Ectodermal cell (in vitro differentiated cells): ENCODE data around the gene RANBP1. TPM values are rescaled to one million over a fixed set of nuclear protein-coding genes. Genes with fewer than 3 reads are reported as not detected.
A peak's percentile ranks its signal among the peaks of the same experiment; 100 is the strongest.
"Not testable (repeated sequence)": the region's sequence is repeated elsewhere in the genome, so short reads cannot be mapped to it uniquely, and the experiment has no call there.

Experiments
- H3K27ac ChIP-seq: 2 replicates; pipeline ENCODE4 v1.7.0; 2013; ENCODE audit warnings: mild to moderate bottlenecking, low read depth, low read length; ENCODE audit not compliant: insufficient read depth, poor library complexity, severe bottlenecking
- H3K27me3 ChIP-seq: 2 replicates; pipeline ENCODE4 v1.7.0; 2013; ENCODE audit warnings: mild to moderate bottlenecking, low read length; ENCODE audit not compliant: insufficient read depth, control insufficient read depth, poor library complexity, severe bottlenecking
- H3K36me3 ChIP-seq: one replicate; pipeline ENCODE4 v1.7.0; 2013; ENCODE audit warnings: low read length; ENCODE audit not compliant: control insufficient read depth, insufficient read depth
- H3K4me1 ChIP-seq: one replicate; pipeline ENCODE4 v1.7.0; 2013; ENCODE audit warnings: low read length; ENCODE audit not compliant: control insufficient read depth, insufficient read depth
- H3K4me3 ChIP-seq: 2 replicates; pipeline ENCODE4 v1.7.0; 2013; ENCODE audit warnings: low read depth, low read length, control low read depth; ENCODE audit not compliant: insufficient read depth
- H3K9me3 ChIP-seq: 2 replicates; pipeline ENCODE4 v1.7.0; 2013; ENCODE audit warnings: mild to moderate bottlenecking, low read length, moderate library complexity; ENCODE audit not compliant: control insufficient read depth
- WGBS, 2 experiments: methylation state at CpG; one replicate each; pipeline ENCODE4 v1.1.7; 2013; ENCODE audit warnings: missing lambda C conversion rate in 2 of 2; 5-methylcytosine and 5-hydroxymethylcytosine counted together
- polyA plus RNA-seq, 4 experiments: library from polyadenylated mRNA; stranded (reverse); fragments of 50-300 nt; gene quantifications; one replicate each; pipeline ENCODE4 v1.2.3, GENCODE V29; 2013

Gene RANBP1
- 522 TPM for polyA plus RNA-seq (2013, experiment 1 of 4)
- 457 TPM for polyA plus RNA-seq (2013, experiment 2 of 4)
- 538 TPM for polyA plus RNA-seq (2013, experiment 3 of 4)
- 496 TPM for polyA plus RNA-seq (2013, experiment 4 of 4)

DNA sequence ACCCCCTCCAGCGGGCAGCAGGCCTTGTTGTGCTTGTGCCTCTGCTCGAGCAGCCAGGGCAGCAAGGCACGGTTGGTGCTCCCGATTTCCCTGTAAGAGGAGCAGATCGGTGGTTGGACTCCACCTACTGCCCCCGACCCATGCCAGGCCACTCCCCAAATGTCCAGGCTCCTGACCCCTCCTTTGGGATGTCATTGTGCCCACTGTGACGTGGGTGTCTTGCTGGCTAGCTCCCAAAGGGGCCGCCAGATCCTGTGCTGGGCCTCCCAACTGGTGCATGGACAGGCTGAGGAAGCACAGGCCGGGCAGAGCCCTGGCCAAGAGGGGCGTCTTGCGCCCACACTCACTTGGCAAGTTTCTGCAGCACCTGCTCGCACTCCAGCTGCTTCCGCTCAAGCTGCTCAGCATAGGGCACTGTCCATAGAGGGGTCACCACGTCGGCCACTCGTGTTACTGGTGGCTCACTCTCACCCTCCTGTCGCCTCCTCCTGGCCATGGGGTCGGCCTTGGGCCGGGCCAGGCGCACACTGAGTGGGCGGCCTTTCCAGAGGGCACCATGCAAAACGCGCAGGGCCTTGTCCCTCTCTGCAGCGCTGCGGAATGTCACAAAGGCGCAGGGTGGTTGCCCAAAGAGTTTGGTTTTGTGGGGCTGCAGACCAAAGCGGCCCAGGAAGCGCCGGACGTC lies at the start of gene RANBP1:
Gene RANBP1, plus strand, starts transcription at position 414 of the 685 bp plus-strand sequence. Its CDS starts 81 bp downstream, at position 495.
- peak within 1 kb of the TSS; percentile 82 for H3K27ac ChIP-seq
- H3K4me1 ChIP-seq = peaks cover 20% of the 10 kb centered on the region
- H3K36me3 ChIP-seq = peaks cover 23% of the 10 kb centered on the region
- WGBS, 2 experiments = 89% methylated on average over 30 of the region's 30 CpGs
- no peaks in the 10 kb centered on the region for H3K9me3 ChIP-seq
- H3K4me3 ChIP-seq = peak within 1 kb of the TSS; percentile 98
- H3K27me3 ChIP-seq = no peaks in the 10 kb centered on the region

GRCh38 chr22:20066617-20067383 lies 49.1 kb upstream of the RANBP1 start:
- H3K9me3 ChIP-seq = no peaks in the 10 kb centered on the region
- no peak overlapping the region for H3K27ac ChIP-seq
- no peaks in the 10 kb centered on the region for H3K4me1 ChIP-seq
- no peak overlapping the region for H3K4me3 ChIP-seq
- no peaks in the 10 kb centered on the region for H3K36me3 ChIP-seq
- 90 to 93% methylated on average over 11 of the region's 11 CpGs for WGBS, 2 experiments
- H3K27me3 ChIP-seq = no peaks in the 10 kb centered on the region

GRCh38 chr22:20067384-20067682 lies 48.6 kb upstream of the RANBP1 start:
- H3K27me3 ChIP-seq, H3K9me3 ChIP-seq, H3K27ac ChIP-seq, H3K4me1 ChIP-seq, H3K4me3 ChIP-seq, H3K36me3 ChIP-seq: not testable (repeated sequence)
- WGBS, 2 experiments = 93 to 96% methylated on average over 3 of the region's 3 CpGs

DNA sequence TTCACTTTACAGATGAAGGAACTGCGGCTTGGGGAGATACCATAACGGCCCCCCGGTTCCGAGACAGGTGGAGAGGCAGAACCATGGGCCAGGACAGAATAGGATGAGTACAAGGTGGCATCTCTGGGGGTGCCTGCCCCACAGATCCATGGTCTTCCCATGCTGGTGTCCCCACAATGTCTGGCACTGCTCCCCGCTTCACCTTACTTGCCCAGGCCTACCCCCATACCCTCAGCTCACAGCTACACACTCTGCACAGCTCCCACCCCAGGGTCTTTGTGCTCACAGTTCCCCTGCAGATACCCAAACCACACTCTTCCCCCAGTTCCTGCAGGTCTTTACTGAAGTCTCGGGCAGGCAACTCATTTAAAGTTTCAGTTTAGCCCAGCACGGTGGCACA lies 47.3 kb upstream of the RANBP1 start:
- H3K36me3 ChIP-seq = no peaks in the 10 kb centered on the region
- no peak overlapping the region for H3K4me3 ChIP-seq
- H3K4me1 ChIP-seq = no peaks in the 10 kb centered on the region
- no peaks in the 10 kb centered on the region for H3K9me3 ChIP-seq
- H3K27me3 ChIP-seq = no peaks in the 10 kb centered on the region
- no peak overlapping the region for H3K27ac ChIP-seq
- WGBS, 2 experiments = 92 to 93% methylated on average over 7 of the region's 7 CpGs

DNA sequence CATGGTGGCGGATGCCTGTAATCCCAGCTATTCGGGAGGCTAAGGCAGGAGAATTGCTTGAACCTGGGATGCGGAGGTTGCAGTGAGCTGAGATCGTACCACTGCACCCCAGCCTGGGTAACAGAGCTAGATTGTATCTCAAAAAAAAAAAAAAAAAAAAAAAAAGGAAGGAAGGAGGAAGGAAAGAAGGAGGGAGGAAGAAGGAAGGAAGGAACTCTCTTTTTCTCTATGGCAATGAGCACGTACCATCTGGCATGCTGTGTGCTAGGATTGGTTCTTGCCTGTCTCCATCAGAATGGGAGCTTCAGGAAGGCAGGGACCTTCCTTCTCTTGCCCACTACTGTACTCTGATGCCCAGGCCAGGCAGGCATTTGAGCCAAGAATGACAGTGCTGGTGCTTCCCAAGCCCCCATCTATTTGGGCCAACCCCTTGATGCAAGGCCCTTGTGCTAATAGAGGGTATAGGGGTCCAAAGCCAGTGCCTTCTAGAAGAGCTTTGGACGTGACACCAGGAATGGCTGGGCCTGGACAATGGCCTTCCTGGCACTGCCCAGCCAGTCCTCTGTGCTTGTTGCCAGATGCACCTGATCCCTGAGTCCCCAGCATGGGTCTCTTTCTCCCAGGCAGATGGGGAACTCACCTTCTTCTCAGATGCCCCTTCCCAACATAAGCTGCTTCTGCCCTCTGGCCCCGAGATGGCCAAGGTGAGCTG lies 46.4 kb upstream of the RANBP1 start:
- no peaks in the 10 kb centered on the region for H3K27me3 ChIP-seq
- 92% methylated on average over 7 of the region's 7 CpGs for WGBS, 2 experiments

GRCh38 chr22:20071524-20071972 lies 44.4 kb upstream of the RANBP1 start:
- no peaks in the 10 kb centered on the region for H3K36me3 ChIP-seq

More for the DNA sequence above, 46.4 kb upstream of the RANBP1 start:
- Histone ChIP-seq H3K4me3 (no peak overlapping the region), H3K9me3 (no peaks in the 10 kb centered on the region), H3K27ac (no peak overlapping the region), H3K36me3 (no peaks in the 10 kb centered on the region), H3K4me1 (no peaks in the 10 kb centered on the region)

GRCh38 chr22:20076627-20077172 lies 39.2 kb upstream of the RANBP1 start:
- Histone ChIP-seq H3K27ac (no peak overlapping the region), H3K27me3 (no peaks in the 10 kb centered on the region), H3K9me3 (no peaks in the 10 kb centered on the region), H3K4me3 (no peak overlapping the region), H3K4me1 (no peaks in the 10 kb centered on the region), H3K36me3 (no peaks in the 10 kb centered on the region)
- WGBS, 2 experiments = 83 to 90% methylated on average over 5 to 6 of the region's 6 CpGs

More at GRCh38 chr22:20071524-20071972, 44.4 kb upstream of the RANBP1 start:
- Histone ChIP-seq H3K27me3 (no peaks in the 10 kb centered on the region), H3K9me3 (no peaks in the 10 kb centered on the region), H3K4me3 (no peak overlapping the region), H3K27ac (no peak overlapping the region), H3K4me1 (no peaks in the 10 kb centered on the region)
- WGBS, 2 experiments = 93% methylated on average over 8 of the region's 8 CpGs

DNA sequence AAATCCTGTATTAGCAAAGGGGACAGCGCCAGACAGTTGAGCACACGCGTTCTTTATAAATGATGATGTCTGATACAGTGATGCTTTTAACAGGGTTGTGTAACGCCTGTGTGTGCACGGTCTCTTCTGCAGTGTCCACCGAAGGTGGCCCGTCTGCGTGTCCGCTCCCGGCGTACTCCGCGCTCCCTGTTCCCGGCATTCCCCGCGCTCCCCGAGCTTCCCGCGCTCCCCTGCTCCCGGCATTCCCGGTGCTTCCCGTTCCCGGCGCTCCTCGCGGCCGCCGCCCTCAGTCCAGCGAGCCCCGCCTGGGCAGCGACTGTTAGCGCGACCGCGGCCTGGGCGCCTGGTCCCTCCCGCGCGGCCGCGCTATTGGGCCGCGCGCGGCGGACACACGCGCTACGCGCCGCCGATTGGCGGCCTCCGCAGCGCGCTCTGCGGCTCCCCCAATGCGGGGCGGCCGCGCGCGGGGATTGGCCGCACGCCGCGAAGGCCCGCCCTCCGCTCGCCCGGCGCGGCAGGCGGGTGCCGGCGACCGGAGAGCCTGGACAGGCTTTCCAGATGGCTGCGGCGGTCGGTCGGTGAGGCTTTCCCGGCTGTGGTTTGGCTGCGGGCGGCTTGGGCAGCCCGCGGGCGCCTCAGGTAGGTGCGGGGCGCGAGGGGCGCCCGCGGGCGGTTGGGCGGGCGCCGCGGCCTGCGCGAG lies 36.0 kb upstream of the RANBP1 start, which contains the start of gene DGCR8:
Gene DGCR8, plus strand, starts transcription at position 497 of the 700 bp plus-strand sequence. CDS start 5,723 bp downstream, outside the sequence.
- WGBS, 2 experiments = 0% methylated on average over 100 of the region's 100 CpGs
- Histone ChIP-seq H3K4me1 (peaks cover 26% of the 10 kb centered on the region), H3K4me3 (peak within 1 kb of the TSS; percentile 96)

DNA sequence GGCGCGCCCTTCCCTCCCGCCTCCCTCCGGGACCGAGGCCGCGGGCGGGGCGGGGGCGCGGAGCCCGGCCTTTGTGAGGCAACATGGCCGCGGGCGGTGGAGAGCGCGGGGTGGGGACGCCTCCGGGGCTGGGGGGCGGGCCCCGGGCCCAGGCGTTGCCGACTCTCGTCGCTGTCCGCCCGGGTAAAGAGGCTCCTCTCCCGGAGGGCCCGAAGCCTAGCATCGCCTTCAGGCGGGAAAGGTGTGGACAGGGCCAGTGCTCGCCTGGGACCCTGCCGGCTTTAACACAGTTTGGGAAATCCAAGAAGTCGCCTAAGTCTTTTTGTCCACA lies 35.5 kb upstream of the RANBP1 start:
- Histone ChIP-seq H3K4me3 (peak overlapping the region; percentile 96), H3K4me1 (peaks cover 26% of the 10 kb centered on the region), H3K27me3 (no peaks in the 10 kb centered on the region), H3K27ac (peak overlapping the region; percentile 88), H3K36me3 (no peaks in the 10 kb centered on the region), H3K9me3 (no peaks in the 10 kb centered on the region)
- 0 to 1% methylated on average over 34 of the region's 34 CpGs for WGBS, 2 experiments

More for the DNA sequence above, 36.0 kb upstream of the RANBP1 start, which contains the start of gene DGCR8:
- H3K27ac ChIP-seq = peak within 1 kb of the TSS; percentile 88
- H3K36me3 ChIP-seq = no peaks in the 10 kb centered on the region
- no peaks in the 10 kb centered on the region for H3K27me3 ChIP-seq
- no peaks in the 10 kb centered on the region for H3K9me3 ChIP-seq
